ENCODE results near the gene TLE3.

GRCh38 chr15:70017801-70018200 lies 79.9 kb downstream of the TLE3 start:
- TF ChIP-seq, protein P1, sequence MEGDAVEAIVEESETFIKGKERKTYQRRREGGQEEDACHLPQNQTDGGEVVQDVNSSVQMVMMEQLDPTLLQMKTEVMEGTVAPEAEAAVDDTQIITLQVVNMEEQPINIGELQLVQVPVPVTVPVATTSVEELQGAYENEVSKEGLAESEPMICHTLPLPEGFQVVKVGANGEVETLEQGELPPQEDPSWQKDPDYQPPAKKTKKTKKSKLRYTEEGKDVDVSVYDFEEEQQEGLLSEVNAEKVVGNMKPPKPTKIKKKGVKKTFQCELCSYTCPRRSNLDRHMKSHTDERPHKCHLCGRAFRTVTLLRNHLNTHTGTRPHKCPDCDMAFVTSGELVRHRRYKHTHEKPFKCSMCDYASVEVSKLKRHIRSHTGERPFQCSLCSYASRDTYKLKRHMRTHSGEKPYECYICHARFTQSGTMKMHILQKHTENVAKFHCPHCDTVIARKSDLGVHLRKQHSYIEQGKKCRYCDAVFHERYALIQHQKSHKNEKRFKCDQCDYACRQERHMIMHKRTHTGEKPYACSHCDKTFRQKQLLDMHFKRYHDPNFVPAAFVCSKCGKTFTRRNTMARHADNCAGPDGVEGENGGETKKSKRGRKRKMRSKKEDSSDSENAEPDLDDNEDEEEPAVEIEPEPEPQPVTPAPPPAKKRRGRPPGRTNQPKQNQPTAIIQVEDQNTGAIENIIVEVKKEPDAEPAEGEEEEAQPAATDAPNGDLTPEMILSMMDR (IDR thresholded peaks at IDR 0.05), result no peak
- TF ChIP-seq POLR2A (IDR thresholded peaks at IDR 0.05) (no peak), EP300 (IDR thresholded peaks at IDR 0.05) (no peak)
